ENCODE data around the gene PROZ.

The PROZ gene

DNA sequence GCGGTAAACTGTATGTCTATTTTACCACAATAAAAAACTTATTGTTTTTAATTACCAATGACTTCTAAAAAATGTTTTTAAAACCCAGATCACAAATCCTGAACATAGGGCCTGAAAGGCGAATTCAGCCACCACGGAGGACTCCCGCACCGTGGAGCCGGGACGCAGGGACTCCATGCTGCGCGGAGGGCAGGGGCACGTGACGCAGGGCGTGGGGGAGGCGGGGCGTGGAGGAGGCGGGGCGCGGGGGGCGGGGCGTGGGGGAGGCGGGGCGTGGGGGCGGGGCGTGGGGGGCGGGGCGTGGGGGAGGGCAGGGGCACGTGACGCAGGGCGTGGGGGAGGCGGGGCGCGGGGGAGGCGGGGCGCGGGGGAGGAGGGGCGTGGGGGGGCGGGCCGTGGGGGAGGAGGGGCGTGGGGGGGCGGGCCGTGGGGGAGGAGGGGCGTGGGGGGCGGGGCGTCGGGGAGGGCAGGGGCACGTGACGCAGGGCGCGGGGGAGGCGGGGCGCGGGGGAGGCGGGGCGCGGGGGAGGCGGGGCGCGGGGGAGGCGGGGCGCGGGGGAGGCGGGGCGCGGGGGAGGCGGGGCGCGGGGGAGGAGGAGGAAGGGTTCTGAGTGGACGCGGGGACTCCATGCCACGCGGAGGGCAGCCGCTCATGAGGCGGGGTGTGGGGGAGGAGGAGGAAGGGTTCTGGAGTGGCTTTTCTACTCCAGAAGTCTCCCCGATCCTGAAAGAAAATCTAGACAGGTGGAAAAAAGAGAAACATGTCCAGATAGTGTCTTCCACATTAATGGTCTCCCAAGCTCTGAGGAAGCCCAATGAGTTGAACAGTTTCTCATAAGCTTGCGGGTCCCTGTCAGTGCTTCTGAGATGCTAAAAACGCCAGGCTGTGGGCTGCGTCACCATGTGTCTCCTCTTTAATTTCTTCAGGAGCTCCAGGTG lies 4.4 kb upstream of the PROZ start:
- DNase-seq (ENCODE audit: low read depth), result peak; percentile 71
- peak overlapping the region; percentile 42 for H3K4me3 ChIP-seq (ENCODE audit: low read depth, low read length)
- no peak for TF ChIP-seq CTCF (IDR thresholded peaks at IDR 0.05; ENCODE audit: insufficient read depth, low read depth, low read length, missing control alignments)

DNA sequence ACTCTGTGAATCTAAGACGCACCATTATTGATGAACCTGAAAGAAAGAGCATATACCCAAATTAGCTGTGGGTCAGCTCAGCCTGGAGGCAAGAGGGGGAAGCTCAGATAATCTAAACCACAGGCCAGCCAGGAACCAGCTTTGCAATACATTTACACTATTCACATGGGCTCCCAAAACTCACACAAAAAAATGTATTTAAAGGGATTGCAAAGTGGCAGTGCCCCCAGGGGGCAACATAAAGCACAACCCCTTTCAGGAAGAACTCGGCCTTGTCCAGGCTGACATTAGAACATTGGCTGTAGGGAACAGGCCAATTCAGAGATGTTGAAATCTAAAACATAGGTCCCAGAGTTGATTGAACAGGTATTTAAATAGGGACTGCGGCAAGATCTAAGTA lies 3.2 kb upstream of the PROZ start:
- DNase-seq (ENCODE audit: low read depth), result no peak
- no peak overlapping the region for H3K4me3 ChIP-seq (ENCODE audit: low read depth, low read length)
- no peak for TF ChIP-seq CTCF (IDR thresholded peaks at IDR 0.05; ENCODE audit: insufficient read depth, low read depth, low read length, missing control alignments)

DNA sequence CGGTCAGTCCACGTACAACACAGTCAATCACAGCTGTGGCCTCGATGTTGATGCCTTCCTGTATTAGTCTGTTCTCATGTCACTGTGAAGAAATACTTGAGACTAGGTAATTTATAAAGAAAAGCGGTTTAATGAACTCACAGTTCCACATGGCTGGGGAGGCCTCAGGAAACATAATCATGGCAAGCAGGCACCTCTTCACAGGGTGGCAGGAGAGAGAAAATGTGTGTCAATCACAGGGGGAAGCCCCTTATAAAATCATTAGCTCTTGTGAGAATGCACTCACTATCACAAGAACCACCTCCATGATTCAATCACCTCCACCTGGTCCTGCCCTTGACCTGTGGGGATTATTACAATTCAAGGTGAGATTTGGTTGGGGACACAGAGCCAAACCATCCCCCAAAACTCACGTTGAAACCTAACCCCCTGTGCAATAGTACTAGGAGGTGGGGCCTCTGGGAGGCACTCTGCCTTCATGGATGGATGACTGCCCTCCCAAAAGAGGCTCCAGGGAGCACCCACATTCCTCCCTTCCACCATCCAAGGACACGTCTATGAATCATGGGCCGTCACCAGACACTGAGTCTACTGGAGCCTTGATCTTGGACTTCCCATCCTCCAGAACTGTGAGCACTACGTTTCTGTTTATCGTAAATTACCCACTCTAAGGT lies 2.3 kb upstream of the PROZ start:
- H3K4me3 ChIP-seq (ENCODE audit: low read depth, low read length), result no peak overlapping the region
- DNase-seq (ENCODE audit: low read depth), result no peak
- TF ChIP-seq CTCF (IDR thresholded peaks at IDR 0.05; ENCODE audit: insufficient read depth, low read depth, low read length, missing control alignments), result no peak

DNA sequence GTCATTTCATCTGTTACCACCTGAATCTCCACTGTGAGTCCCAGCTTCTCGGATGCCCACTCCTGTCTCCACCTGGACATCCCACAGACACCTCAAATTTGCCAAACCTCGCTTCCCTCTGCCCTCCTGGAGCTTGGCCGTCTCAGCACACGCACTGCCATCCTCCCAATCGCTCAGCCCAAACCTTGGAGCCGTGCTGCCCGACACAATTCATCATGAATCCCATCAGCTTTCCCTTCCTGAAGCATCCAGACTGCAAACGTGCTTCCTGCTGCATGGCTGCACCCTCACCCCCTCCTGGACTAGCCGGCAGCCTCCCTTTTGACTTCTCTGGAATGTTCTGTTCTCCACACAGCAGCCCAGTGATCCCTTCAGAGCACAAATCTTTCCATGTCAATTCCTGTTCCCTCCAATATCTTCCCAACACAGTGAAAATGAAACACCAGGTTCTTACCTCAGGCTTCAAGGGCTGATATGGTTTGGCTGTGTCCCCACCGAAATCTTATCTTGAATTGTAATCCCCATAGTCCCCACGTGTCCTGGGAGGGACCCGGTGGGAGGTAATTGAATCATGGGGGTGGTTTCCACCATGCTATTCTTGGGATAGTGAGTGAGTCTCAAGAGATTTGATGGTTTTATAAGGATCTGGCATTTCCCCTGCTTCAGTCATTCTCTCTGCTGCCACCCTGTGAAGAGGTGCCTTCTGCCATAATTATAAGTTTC lies 1.1 kb upstream of the PROZ start:
- TF ChIP-seq CTCF (IDR thresholded peaks at IDR 0.05; ENCODE audit: insufficient read depth, low read depth, low read length, missing control alignments), result no peak
- no peak overlapping the region for H3K4me3 ChIP-seq (ENCODE audit: low read depth, low read length)
- no peak for DNase-seq (ENCODE audit: low read depth)

DNA sequence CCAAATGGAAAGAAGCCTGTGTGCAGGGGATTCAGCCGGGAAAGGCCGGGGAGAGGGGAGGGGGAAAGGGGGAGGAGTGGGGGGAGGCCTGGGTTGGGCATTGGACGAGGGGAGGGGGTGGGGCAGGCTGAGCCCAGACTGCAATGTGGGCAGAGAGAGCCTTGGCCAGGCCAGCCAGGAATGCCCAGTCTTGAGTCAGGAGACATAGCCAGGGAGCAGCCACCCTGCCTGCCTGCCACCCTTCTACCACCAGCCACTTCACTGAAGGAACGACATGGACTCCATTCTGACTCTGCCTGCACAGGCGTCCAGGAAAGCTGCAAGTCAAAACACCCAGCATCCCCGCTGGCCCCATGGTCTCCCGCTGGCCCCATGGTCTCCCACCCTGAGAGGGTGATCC lies 498 bp downstream of the PROZ start:
- TF ChIP-seq CTCF (IDR thresholded peaks at IDR 0.05; ENCODE audit: insufficient read depth, low read depth, low read length, missing control alignments), result no peak
- no peak overlapping the region for H3K4me3 ChIP-seq (ENCODE audit: low read depth, low read length)
- DNase-seq (ENCODE audit: low read depth), result no peak

DNA sequence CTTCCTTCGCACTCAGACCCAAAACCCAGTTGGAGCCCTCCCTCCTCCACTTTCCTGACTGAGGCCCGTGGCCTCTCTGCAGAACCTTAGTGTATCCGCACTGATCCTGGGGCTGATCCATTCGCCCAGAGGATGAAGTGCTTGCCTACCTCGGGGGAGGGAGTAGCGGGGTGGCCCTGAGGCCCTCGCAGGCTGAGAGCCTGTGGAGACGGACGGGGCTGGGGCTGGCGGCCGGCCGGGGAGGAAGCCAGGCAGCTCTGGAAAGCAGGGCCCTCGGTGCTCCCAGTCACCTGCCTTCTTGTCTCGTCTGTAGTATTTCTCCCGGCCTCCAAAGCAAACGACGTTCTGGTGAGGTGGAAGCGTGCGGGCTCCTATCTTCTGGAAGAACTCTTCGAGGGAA lies 1.3 kb downstream of the PROZ start:
- no peak for DNase-seq (ENCODE audit: low read depth)

More for the DNA sequence above, 1.3 kb downstream of the PROZ start:
- no peak for TF ChIP-seq CTCF (IDR thresholded peaks at IDR 0.05; ENCODE audit: insufficient read depth, low read depth, low read length, missing control alignments)
- H3K4me3 ChIP-seq (ENCODE audit: low read depth, low read length), result no peak overlapping the region
